IMR-90 (cell line): ENCODE results near the gene IRF4.

ENCODE experiments used
- BHLHE40 ChIP-seq: fragments of 150-350 bp; IDR thresholded peaks from 2 replicates; pipeline ENCODE4 v1.6.1; 2016; ENCODE audit warnings: mild to moderate bottlenecking, low read depth, low read length
- CEBPB ChIP-seq: IDR thresholded peaks from 2 replicates; pipeline ENCODE4 v1.6.1; 2012; ENCODE audit warnings: low read depth, low read length, improper control_type of control experiment
- CTCF ChIP-seq: conservative IDR thresholded peaks from 2 replicates; pipeline ENCODE4 v1.5.1; 2012; ENCODE audit warnings: mild to moderate bottlenecking, low read depth, low read length, improper control_type of control experiment
- FOS ChIP-seq: fragments of 150-350 bp; IDR thresholded peaks from 2 replicates; pipeline ENCODE4 v1.6.1; 2016; ENCODE audit warnings: low read depth, low read length
- MAFK ChIP-seq: IDR thresholded peaks from 2 replicates; pipeline ENCODE4 v1.6.1; 2012; ENCODE audit warnings: low read depth, low read length, improper control_type of control experiment
- MAZ ChIP-seq: IDR thresholded peaks from 2 replicates; pipeline ENCODE4 v1.6.1; 2012; ENCODE audit warnings: low read depth, mild to moderate bottlenecking, low read length, improper control_type of control experiment, moderate library complexity, borderline replicate concordance
- MXI1 ChIP-seq: IDR thresholded peaks from 2 replicates; pipeline ENCODE4 v1.6.1; 2012; ENCODE audit warnings: low read depth, mild to moderate bottlenecking, low read length, moderate library complexity, borderline replicate concordance
- NFE2L2 ChIP-seq: fragments of 150-350 bp; IDR thresholded peaks from 2 replicates; pipeline ENCODE4 v1.6.1; 2016; ENCODE audit warnings: low read depth, mild to moderate bottlenecking, low read length
- POLR2A ChIP-seq: IDR thresholded peaks from 2 replicates; pipeline ENCODE4 v1.6.1; 2012; ENCODE audit warnings: mild to moderate bottlenecking, low read depth, low read length
- RAD21 ChIP-seq: IDR thresholded peaks from 2 replicates; pipeline ENCODE4 v1.6.1; 2012; ENCODE audit warnings: low read length, improper control_type of control experiment
- RFX5 ChIP-seq: IDR thresholded peaks from 2 replicates; pipeline ENCODE4 v1.8.0; 2012; ENCODE audit warnings: low read depth, mild to moderate bottlenecking, low read length, moderate library complexity
- SMC3 ChIP-seq: fragments of 150-350 bp; IDR thresholded peaks from 2 replicates; pipeline ENCODE4 v1.6.1; 2016; ENCODE audit warnings: low read depth, mild to moderate bottlenecking, antibody characterized with exemption, low read length, moderate library complexity
- TF ChIP-seq, protein P1 (sequence below): fragments of 150-350 bp; IDR thresholded peaks from 2 replicates; pipeline ENCODE4 v1.6.1; 2017; ENCODE audit warnings: mild to moderate bottlenecking, antibody characterized with exemption, low read length, low read depth

DNA sequence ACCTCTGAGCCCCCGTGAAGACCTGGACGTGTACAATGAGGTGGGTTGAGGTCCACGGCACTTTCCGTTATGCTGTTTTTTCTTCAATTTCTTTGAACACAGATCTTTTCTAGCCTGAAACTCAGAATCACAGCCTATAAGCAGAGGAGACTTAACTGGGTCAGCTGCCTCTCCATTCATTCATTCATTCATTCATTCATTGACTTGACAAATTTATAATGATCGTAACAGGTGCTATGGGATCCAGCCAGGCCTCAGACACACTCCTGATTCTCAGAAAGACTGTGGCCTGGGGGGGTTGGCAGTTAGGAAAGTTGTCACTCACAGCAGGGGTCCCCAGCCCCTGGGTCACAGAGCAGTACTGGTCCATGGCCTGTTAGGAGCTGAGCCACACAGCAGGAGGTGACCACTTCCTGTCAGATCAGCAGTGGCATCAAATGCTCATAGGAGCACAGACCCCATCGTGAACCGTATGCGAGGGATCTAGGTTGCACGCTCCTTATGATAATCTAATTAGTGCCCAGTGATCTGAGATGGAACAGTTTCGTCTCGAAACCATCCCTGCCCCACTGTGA, 38.6 kb upstream of the IRF4 start:
- no peak for TF ChIP-seq POLR2A
- no peak for TF ChIP-seq MXI1
- TF ChIP-seq SMC3, result no peak
- TF ChIP-seq, protein P1, sequence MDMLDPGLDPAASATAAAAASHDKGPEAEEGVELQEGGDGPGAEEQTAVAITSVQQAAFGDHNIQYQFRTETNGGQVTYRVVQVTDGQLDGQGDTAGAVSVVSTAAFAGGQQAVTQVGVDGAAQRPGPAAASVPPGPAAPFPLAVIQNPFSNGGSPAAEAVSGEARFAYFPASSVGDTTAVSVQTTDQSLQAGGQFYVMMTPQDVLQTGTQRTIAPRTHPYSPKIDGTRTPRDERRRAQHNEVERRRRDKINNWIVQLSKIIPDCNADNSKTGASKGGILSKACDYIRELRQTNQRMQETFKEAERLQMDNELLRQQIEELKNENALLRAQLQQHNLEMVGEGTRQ, result no peak
- no peak for TF ChIP-seq RFX5
- no peak for TF ChIP-seq CTCF
- no peak for TF ChIP-seq RAD21
- no peak for TF ChIP-seq MAZ
- TF ChIP-seq NFE2L2, result no peak
- TF ChIP-seq FOS, result no peak
- TF ChIP-seq CEBPB, result no peak
- no peak for TF ChIP-seq MAFK
- no peak for TF ChIP-seq BHLHE40
